Nephron progenitor cell (in vitro differentiated cells): ENCODE data around the gene HSPG2.
A peak's percentile ranks its signal among the peaks of the same experiment; 100 is the strongest.

Experiments used
- DNase-seq: peaks from one replicate; pipeline ENCODE4 v3.0.0; 2021
- H3K27ac Mint-ChIP-seq: 2 replicates; pipeline ENCODE4 v1.8.0; 2021; ENCODE audit warnings: mild to moderate bottlenecking, moderate library complexity, mixed read lengths
- H3K27me3 Mint-ChIP-seq: 2 replicates; pipeline ENCODE4 v1.8.0; 2021; ENCODE audit warnings: mild to moderate bottlenecking, low read depth, mixed read lengths; ENCODE audit not compliant: poor library complexity
- H3K36me3 Mint-ChIP-seq: 2 replicates; pipeline ENCODE4 v1.8.0; 2021; ENCODE audit warnings: low read depth, mixed read lengths
- H3K4me1 Mint-ChIP-seq: 2 replicates; pipeline ENCODE4 v1.8.0; 2021; ENCODE audit warnings: mixed read lengths
- H3K4me3 Mint-ChIP-seq: 2 replicates; pipeline ENCODE4 v1.8.0; 2021; ENCODE audit warnings: mild to moderate bottlenecking, moderate library complexity, mixed read lengths
- H3K9me3 Mint-ChIP-seq: 2 replicates; pipeline ENCODE4 v1.8.0; 2021; ENCODE audit warnings: mild to moderate bottlenecking, moderate library complexity, mixed read lengths
- TF ChIP-seq, protein P1 (sequence below): fragments of 200-600 bp; sonication (generic); IDR thresholded peaks from 2 replicates; pipeline ENCODE4 v1.5.0; 2021; ENCODE audit warnings: antibody characterized with exemption

HSPG2 gene

GRCh38 chr1:21867451-21867996, 69.6 kb downstream of the HSPG2 start:
- H3K9me3 Mint-ChIP-seq, result no peaks in the 10 kb centered on the region
- no peak overlapping the region for H3K27ac Mint-ChIP-seq
- TF ChIP-seq, protein P1, sequence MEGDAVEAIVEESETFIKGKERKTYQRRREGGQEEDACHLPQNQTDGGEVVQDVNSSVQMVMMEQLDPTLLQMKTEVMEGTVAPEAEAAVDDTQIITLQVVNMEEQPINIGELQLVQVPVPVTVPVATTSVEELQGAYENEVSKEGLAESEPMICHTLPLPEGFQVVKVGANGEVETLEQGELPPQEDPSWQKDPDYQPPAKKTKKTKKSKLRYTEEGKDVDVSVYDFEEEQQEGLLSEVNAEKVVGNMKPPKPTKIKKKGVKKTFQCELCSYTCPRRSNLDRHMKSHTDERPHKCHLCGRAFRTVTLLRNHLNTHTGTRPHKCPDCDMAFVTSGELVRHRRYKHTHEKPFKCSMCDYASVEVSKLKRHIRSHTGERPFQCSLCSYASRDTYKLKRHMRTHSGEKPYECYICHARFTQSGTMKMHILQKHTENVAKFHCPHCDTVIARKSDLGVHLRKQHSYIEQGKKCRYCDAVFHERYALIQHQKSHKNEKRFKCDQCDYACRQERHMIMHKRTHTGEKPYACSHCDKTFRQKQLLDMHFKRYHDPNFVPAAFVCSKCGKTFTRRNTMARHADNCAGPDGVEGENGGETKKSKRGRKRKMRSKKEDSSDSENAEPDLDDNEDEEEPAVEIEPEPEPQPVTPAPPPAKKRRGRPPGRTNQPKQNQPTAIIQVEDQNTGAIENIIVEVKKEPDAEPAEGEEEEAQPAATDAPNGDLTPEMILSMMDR, result no peak
- no peak overlapping the region for H3K4me3 Mint-ChIP-seq
- H3K27me3 Mint-ChIP-seq, result peaks cover 3% of the 10 kb centered on the region
- H3K4me1 Mint-ChIP-seq, result peaks cover 17% of the 10 kb centered on the region
- peaks cover 17% of the 10 kb centered on the region for H3K36me3 Mint-ChIP-seq
- DNase-seq, result no peak

DNA sequence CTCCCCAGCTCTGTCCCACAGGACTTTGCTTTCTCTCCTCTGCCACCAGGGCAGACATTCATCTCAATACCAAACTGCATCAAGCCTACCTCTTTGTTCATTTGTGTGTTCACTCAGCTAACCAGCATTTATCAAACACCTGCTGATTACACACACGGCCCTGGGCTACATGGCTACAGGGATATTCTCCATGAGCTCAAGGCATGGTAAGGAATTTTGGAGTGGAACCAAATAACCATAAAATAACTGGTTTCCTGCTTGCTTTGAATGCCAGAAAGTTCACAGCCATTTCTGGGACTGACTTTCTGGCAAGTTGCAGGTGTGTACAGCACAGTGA, 70.4 kb downstream of the HSPG2 start:
- Mint-ChIP-seq H3K36me3 (peaks cover 19% of the 10 kb centered on the region), H3K4me1 (peaks cover 17% of the 10 kb centered on the region), H3K4me3 (no peak overlapping the region), H3K27me3 (peaks cover 7% of the 10 kb centered on the region), H3K9me3 (no peaks in the 10 kb centered on the region), H3K27ac (no peak overlapping the region)
- TF ChIP-seq, protein P1, result no peak
- no peak for DNase-seq

GRCh38 chr1:21865943-21866706, 71.0 kb downstream of the HSPG2 start:
- Mint-ChIP-seq H3K4me1 (peaks cover 17% of the 10 kb centered on the region), H3K27me3 (peaks cover 8% of the 10 kb centered on the region), H3K36me3 (peaks cover 23% of the 10 kb centered on the region), H3K9me3 (peaks cover 5% of the 10 kb centered on the region), H3K4me3 (no peak overlapping the region), H3K27ac (no peak overlapping the region)
- TF ChIP-seq, protein P1, result no peak
- DNase-seq, result peak; percentile 27

GRCh38 chr1:21865609-21865942, 71.5 kb downstream of the HSPG2 start:
- peaks cover 28% of the 10 kb centered on the region for H3K36me3 Mint-ChIP-seq
- TF ChIP-seq, protein P1, result no peak
- no peak overlapping the region for H3K27ac Mint-ChIP-seq
- no peak for DNase-seq
- no peak overlapping the region for H3K4me3 Mint-ChIP-seq
- H3K4me1 Mint-ChIP-seq, result peaks cover 17% of the 10 kb centered on the region
- peaks cover 8% of the 10 kb centered on the region for H3K27me3 Mint-ChIP-seq
- peaks cover 7% of the 10 kb centered on the region for H3K9me3 Mint-ChIP-seq

DNA sequence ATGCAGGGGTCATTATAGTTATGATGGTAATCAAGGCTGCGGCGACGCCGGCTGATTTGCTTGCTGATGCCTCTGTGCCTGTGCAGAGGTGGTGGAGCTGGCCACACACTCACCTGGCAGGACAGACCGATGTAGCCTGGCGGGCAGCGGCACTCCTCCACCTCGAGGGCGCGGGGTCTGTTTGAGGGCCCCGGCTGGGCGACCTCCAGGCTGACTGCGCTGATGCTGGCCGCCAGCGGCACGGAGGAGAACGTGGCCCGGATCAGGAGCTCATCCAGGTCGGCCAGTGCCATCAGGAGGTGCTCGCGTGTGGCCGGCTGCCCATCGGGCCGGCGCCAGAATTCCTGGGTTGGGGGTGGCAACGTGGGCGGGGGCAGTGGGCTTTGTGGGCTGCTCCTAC, 72.4 kb downstream of the HSPG2 start:
- H3K27me3 Mint-ChIP-seq, result peaks cover 8% of the 10 kb centered on the region
- no peak overlapping the region for H3K27ac Mint-ChIP-seq
- H3K36me3 Mint-ChIP-seq, result peaks cover 30% of the 10 kb centered on the region
- peaks cover 17% of the 10 kb centered on the region for H3K4me1 Mint-ChIP-seq
- DNase-seq, result no peak
- no peak overlapping the region for H3K4me3 Mint-ChIP-seq
- TF ChIP-seq, protein P1, result no peak
- peaks cover 7% of the 10 kb centered on the region for H3K9me3 Mint-ChIP-seq

- TF ChIP-seq, protein P1, result no peak
- H3K27me3 Mint-ChIP-seq, result peaks cover 8% of the 10 kb centered on the region
- H3K9me3 Mint-ChIP-seq, result peaks cover 7% of the 10 kb centered on the region
- no peak overlapping the region for H3K4me3 Mint-ChIP-seq
- H3K36me3 Mint-ChIP-seq, result peaks cover 35% of the 10 kb centered on the region
- H3K27ac Mint-ChIP-seq, result no peak overlapping the region
- peaks cover 17% of the 10 kb centered on the region for H3K4me1 Mint-ChIP-seq
- no peak for DNase-seq
These were observed 73.1 kb downstream of the HSPG2 start for GRCh38 chr1:21863981-21864380.
